Adrenal gland (tissue), 5 donors: ENCODE results near the gene AGAP1.

Experiments used
- POLR2A ChIP-seq, 2 donors: fragments of 450-650 bp; IDR thresholded peaks; one replicate each; pipeline ENCODE4 v1.6.1; 2017; ENCODE audit warnings: antibody characterized with exemption in 2 of 2, mild to moderate bottlenecking in 2 of 2, moderate library complexity in 1 of 2
- TF ChIP-seq, protein P1 (sequence below), 6 experiments: fragments of 450-650 bp in 4 of 6; fragments of 200-600 bp in 2 of 6; sonication (generic) in 1 of 6; IDR thresholded peaks; 1 replicate in 5 of 6; 2 replicates in 1 of 6; pipeline versions ENCODE4 v1.5.1 to v1.8.0; 2016 to 2021; ENCODE audit warnings: antibody characterized with exemption in 6 of 6, mild to moderate bottlenecking in 2 of 6, moderate library complexity in 1 of 6
- donor health status: DM: no; HTN: no; CAD: no.

DNA sequence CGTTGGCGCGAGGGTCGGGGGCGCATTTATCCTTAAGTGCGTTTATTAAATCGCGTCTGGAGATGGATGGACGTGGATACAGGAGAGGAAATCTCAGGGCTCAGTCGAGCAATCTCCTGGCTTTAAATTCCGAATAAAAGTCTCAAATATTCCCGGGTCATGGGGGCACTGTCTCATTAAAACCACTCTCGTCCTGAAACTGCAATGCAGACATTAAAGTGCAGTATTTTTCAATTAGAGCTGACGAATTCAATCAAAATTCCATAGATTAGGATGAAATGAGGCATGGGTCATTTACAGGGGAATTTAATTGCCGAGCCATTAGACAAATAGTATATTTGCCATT is 685.0 kb downstream of the AGAP1 start:
- no peak for TF ChIP-seq POLR2A (IDR thresholded peaks at IDR 0.05)
- TF ChIP-seq, protein P1, sequence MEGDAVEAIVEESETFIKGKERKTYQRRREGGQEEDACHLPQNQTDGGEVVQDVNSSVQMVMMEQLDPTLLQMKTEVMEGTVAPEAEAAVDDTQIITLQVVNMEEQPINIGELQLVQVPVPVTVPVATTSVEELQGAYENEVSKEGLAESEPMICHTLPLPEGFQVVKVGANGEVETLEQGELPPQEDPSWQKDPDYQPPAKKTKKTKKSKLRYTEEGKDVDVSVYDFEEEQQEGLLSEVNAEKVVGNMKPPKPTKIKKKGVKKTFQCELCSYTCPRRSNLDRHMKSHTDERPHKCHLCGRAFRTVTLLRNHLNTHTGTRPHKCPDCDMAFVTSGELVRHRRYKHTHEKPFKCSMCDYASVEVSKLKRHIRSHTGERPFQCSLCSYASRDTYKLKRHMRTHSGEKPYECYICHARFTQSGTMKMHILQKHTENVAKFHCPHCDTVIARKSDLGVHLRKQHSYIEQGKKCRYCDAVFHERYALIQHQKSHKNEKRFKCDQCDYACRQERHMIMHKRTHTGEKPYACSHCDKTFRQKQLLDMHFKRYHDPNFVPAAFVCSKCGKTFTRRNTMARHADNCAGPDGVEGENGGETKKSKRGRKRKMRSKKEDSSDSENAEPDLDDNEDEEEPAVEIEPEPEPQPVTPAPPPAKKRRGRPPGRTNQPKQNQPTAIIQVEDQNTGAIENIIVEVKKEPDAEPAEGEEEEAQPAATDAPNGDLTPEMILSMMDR (IDR thresholded peaks at IDR 0.05): no peak
